ENCODE measurements around the gene SLC6A9. TPM values are rescaled to one million over a fixed set of nuclear protein-coding genes. Genes with fewer than 3 reads are reported as not detected.

Gene SLC6A9
- total RNA-seq, 1 donor: 25.9 TPM

- TF ChIP-seq CTCF (IDR thresholded peaks at IDR 0.05; ENCODE audit: insufficient read depth, low read length): no peak
- no peak overlapping the region for H3K4me3 ChIP-seq (ENCODE audit: low read depth, low read length)
- no peak for DNase-seq (ENCODE audit: low read depth)
Measured at GRCh38 chr1:43962324-43962723, 68.9 kb downstream of the SLC6A9 start.

- DNase-seq (ENCODE audit: low read depth): no peak
- no peak for TF ChIP-seq CTCF (IDR thresholded peaks at IDR 0.05; ENCODE audit: insufficient read depth, low read length)
- no peak overlapping the region for H3K4me3 ChIP-seq (ENCODE audit: low read depth, low read length)
Measured at GRCh38 chr1:43961692-43962091, 69.6 kb downstream of the SLC6A9 start.

- TF ChIP-seq CTCF (IDR thresholded peaks at IDR 0.05; ENCODE audit: insufficient read depth, low read length): no peak
- no peak for DNase-seq (ENCODE audit: low read depth)
- H3K4me3 ChIP-seq (ENCODE audit: low read depth, low read length): no peak overlapping the region
Measured at GRCh38 chr1:43960798-43961197, 70.5 kb downstream of the SLC6A9 start.

- TF ChIP-seq CTCF (IDR thresholded peaks at IDR 0.05; ENCODE audit: insufficient read depth, low read length): no peak
Measured at GRCh38 chr1:43958351-43959255, 72.7 kb downstream of the SLC6A9 start.

GRCh38 chr1:43957407-43958040 lies 73.7 kb downstream of the SLC6A9 start:
- no peak for DNase-seq (ENCODE audit: low read depth)
- TF ChIP-seq CTCF (IDR thresholded peaks at IDR 0.05; ENCODE audit: insufficient read depth, low read length): no peak

More at GRCh38 chr1:43958351-43959255, 72.7 kb downstream of the SLC6A9 start:
- H3K4me3 ChIP-seq (ENCODE audit: low read depth, low read length): no peak overlapping the region
- DNase-seq (ENCODE audit: low read depth): no peak

GRCh38 chr1:43956234-43956633 lies 75.0 kb downstream of the SLC6A9 start:
- DNase-seq (ENCODE audit: low read depth): no peak
- no peak overlapping the region for H3K4me3 ChIP-seq (ENCODE audit: low read depth, low read length)
- no peak for TF ChIP-seq CTCF (IDR thresholded peaks at IDR 0.05; ENCODE audit: insufficient read depth, low read length)

More at GRCh38 chr1:43957407-43958040, 73.7 kb downstream of the SLC6A9 start:
- no peak overlapping the region for H3K4me3 ChIP-seq (ENCODE audit: low read depth, low read length)

Data from fibroblast of the aortic adventitia (primary cell).